HG02642 (cell line): ENCODE data around the gene FBXW11.
"Not testable (repeated sequence)": the region's sequence is repeated elsewhere in the genome, so short reads cannot be mapped to it uniquely, and the experiment has no call there.

Experiments
- ATAC-seq: cut with Tn5 transposase; IDR thresholded peaks from one replicate; pipeline ENCODE4 v1.9.1; 2021; ENCODE audit warnings: mild to moderate bottlenecking; ENCODE audit not compliant: unreplicated experiment, poor library complexity

The FBXW11 gene

DNA sequence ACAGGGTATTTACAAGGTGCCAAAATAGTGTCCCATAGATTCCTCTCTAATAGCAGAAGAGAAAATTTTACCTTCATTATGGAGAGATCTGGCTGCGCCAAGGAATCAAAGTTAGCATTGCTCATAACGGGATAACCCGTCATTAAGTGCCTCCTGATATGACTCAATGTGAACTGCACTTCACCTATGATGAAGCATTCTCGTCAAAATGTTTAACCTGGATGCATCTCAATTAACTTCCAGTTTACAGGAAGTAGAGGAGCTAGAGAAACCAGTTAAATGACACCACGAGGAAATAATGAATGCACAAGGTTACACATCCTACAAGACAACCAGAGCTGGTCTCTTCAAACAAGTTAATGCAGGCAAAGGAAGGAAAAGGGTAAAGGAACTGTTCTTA is 17.2 kb downstream of the FBXW11 start:
- peak; percentile 70 for ATAC-seq

DNA sequence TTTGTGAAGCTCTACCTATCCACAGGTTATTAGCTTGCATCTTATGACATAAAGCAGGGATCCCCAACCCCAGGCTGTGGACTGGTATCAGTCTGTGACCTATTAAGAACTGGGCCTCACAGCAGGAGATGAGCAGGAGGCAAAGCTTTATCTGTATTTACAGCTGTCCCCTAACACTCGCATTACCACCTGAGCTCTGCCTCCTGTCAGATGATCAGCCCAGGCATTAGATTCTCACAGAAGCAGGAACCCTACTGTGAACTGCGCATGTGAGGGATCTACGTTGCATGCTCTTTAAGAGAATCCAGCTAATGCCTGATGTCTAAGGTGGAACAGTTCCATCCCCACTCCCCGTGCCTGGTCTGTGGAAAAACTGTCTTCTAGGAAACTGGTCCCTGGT is 19.7 kb downstream of the FBXW11 start:
- ATAC-seq = no peak

DNA sequence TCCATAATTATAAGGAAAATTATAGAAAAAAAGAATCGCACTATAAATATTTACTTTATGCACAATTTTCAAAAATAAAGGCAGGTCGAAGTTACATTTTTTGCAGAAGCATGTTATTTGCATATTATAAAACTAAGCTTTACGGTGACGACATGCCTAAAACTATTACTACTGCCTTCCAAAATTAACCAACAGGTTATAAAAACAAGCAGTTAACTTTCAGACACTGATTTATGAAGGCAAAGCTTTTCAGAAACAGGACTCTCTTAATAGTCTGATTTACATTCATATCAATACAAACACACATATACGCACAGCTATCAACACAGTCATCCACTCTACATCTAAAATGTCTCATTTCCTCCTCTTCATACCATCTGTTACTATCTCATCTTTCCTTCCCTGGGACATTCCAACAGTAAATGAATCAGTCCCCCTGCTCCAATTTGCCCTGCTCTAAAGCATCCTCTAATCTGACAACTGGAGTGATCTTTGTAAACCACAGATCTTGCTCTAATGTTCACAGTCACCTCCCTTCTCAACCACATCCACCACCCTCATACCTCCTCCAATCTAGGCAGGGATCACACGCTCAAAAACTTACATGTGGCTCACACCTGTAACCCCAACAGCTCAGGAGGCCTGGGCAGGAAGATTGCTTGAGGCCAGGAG is 21.6 kb downstream of the FBXW11 start:
- no peak for ATAC-seq

DNA sequence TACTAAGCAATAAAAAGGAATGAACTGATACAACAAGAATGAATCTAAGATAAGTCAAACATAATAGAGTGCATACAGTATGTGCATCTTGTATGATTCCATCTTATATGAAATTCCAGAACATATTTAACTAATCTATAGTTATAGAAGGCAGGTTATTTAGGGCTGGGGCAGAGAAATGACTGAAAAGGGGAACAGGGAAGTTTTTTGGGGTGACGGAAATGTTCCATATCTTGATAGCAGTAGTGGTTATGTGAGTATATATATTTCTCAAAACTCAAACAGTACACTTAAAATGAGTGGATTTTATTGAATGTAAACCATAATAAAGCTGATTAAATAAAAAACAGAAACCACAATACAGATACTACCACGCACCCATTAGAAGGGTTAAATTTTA is 24.6 kb downstream of the FBXW11 start:
- ATAC-seq = no peak

DNA sequence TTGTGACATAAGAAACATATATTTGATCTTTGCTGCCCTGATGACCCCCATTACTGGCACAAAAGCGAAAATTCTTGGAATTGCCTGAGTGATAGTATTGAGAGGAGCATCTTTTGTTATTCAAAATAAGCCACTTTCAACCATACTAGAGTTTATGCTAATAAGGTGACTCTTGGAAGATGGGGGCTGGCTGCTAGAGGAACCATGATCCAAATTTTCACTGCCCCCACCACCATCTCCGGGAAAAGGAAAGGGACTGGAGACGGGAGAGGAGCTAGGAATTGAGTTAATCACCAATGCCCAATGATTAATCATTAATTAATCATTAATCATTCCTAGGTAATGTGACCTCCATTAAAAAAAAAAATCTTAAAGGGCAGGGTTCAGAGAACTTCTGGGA is 25.6 kb downstream of the FBXW11 start:
- ATAC-seq = no peak

GRCh38 chr5:171979606-171980005 is 26.8 kb downstream of the FBXW11 start:
- no peak for ATAC-seq

- peak; percentile 51 for ATAC-seq
Measured at GRCh38 chr5:171978519-171978918, 27.9 kb downstream of the FBXW11 start.

DNA sequence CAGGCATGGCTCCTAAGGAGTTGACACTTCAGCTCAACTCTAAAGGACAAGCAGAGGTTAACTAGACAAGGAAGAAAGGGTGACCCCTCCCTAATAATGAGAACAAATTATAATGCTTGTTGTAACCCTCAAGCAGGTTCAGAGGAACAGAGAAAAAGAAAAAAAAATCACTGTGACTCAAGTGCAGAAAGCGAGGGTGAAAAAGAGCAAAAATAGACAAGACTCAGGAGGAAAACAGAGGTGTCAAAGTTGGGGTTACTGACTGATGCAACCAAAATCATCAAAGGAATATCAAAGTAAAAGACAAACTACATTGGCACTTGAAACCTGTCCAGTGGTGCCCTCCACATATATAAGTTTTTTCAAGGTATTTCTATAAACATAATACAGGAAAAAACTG is 28.4 kb downstream of the FBXW11 start:
- ATAC-seq = no peak

- not testable (repeated sequence) for ATAC-seq
Measured at GRCh38 chr5:171977244-171977950, 29.0 kb downstream of the FBXW11 start.

- ATAC-seq = no peak
Measured at GRCh38 chr5:171975877-171976667, 30.4 kb downstream of the FBXW11 start.

DNA sequence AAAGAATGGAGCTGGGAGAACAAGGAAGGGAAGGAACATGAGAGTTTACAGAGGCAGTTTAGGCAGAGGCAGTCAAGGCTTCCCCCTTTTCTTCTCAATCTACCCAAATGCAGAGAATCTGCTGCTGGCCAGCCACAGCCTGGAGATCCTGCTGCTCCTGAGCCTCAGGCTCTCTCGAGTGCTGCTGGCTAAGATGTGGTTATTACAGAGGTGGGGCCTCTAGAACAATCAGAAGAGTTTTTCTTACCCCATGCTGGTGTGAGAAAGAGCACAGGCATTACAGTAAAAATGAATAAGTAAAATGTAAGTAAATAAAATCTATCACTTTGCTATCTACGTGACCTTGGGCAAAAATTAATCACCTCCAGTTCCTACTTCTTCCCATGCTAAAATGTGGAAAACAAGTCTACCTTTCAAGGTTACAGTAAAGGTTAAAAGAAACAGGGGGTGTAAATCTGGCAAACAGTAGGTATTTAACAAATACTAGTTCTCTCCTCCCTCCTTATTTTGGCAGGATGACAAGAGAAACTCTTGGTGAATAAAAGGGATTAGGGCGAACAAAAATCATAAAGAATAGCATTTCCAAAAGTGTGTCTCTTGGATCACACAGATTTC is 31.1 kb downstream of the FBXW11 start:
- ATAC-seq = no peak

GRCh38 chr5:171970826-171971225 is 35.6 kb downstream of the FBXW11 start:
- no peak for ATAC-seq

DNA sequence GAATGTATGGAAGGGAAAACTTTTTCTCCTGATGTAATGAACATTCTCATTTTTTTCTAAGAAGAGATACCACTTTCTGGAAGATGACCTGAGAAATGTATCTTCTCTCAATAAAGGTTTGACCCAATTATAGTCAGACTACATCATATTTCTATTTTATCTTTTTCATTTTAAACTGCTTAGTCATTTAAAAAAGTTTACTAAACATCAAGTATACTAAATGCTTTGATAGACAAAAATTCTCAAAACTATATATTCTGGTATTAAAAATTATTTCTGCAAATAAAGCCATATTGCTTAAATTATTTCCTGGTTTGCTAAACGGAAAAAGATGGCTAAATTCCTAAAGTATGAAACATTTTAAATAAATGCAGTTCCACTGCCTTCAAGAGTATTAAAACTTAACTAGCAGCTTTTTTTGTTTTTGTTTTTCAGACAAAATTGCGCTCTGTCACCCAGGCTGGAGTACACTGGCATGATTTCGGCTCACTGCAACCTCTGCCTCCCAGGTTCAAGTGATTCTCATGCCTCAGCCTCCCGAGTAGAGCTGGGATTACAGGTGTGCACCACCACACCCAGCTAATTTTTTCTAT is 37.1 kb downstream of the FBXW11 start:
- no peak for ATAC-seq

- peak; percentile 41 for ATAC-seq
Measured at GRCh38 chr5:171968531-171968930, 37.9 kb downstream of the FBXW11 start.

GRCh38 chr5:171966964-171967363 is 39.5 kb downstream of the FBXW11 start:
- ATAC-seq = no peak

GRCh38 chr5:171966270-171966669 is 40.2 kb downstream of the FBXW11 start:
- no peak for ATAC-seq

DNA sequence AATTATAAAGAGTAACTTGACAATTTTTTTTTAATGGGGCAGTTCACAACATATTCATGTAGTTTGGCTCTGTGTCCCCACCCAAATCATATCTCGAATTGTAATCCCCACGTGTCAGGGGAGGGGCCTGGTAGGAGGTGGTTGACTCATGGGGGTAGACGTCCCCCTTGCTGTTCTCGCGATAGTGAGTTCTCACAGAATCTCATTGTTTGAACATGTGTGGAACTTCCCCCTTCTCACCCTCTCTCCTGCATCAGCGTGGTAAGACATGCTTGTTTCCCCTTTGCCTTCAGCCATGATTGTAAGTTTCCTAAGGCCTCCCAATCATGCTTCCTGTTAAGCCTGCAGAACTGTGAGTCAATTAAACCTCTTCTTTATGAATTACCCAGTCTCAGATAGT is 40.7 kb downstream of the FBXW11 start:
- no peak for ATAC-seq

DNA sequence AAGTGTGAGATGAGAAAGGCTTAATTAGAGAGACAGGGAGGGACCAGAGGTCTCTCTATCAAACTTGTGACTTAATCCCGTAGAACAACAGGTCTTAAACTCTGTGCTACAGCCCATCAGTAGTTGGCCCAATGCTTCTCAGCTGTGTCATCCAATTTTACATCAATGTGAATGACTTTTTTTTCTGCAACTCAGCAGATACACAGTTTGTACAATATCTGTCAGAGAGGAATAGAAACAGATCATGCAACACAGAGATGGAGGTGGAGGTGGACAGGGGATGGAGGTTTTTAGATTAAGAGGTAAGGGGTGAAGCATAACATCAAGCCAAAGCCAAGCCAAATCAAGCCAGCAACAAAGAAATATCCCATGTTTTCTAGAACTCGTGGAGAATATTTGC is 43.0 kb downstream of the FBXW11 start:
- no peak for ATAC-seq

- ATAC-seq = peak; percentile 77
Measured at GRCh38 chr5:171961117-171961516, 45.3 kb downstream of the FBXW11 start.

- no peak for ATAC-seq
Measured at GRCh38 chr5:171957591-171958251, 48.7 kb downstream of the FBXW11 start.
